IMR-90 (cell line): ENCODE measurements around the gene TRIM38. TPM values are rescaled to one million over a fixed set of nuclear protein-coding genes. Genes with fewer than 3 reads are reported as not detected.

Experiments
- ATAC-seq: fragments of 200-7000 bp; cut with Tn5 transposase; 2 replicates; pipeline ENCODE4 v1.9.1; 2020; ENCODE audit warnings: low read depth, mild to moderate bottlenecking, moderate library complexity
- BruUV-seq: library from RNA; stranded (reverse); fragments of 400-500 nt; replicated peaks from 2 replicates; lab custom pipeline; 2021; lab: Mats Ljungman, UMichigan
- CTCF ChIA-PET: fragments of 300-600 bp; formaldehyde crosslinking; extraction: SDS; loops from one replicate; lab custom pipeline; 2021; ENCODE audit warnings: antibody characterized with exemption; lab: Yijun Ruan, JAX
- POLR2A ChIA-PET: fragments of 300-600 bp; sonication (Branson Sonifier 250); formaldehyde crosslinking; loops from one replicate; lab custom pipeline; 2022; ENCODE audit warnings: antibody characterized with exemption; ENCODE audit not compliant: unreplicated experiment; lab: Charles Lee
- DNase-seq: peaks from one replicate; pipeline ENCODE4 v3.0.0; 2013
- H2AFZ ChIP-seq: replicated peaks from 2 replicates; pipeline ENCODE3; 2013; ENCODE audit warnings: low read length, mild to moderate bottlenecking; ENCODE audit not compliant: poor library complexity
- H2AK5ac ChIP-seq: 2 replicates; pipeline ENCODE4 v1.6.1; 2013; ENCODE audit warnings: low read depth, low read length, inconsistent platforms
- H2AK9ac ChIP-seq: replicated peaks from 2 replicates; pipeline ENCODE3; 2013; ENCODE audit warnings: mild to moderate bottlenecking, low read depth, low read length, moderate library complexity; ENCODE audit not compliant: poor library complexity
- H2BK120ac ChIP-seq: 2 replicates; pipeline ENCODE4 v1.6.1; 2013; ENCODE audit warnings: low read depth, low read length, inconsistent platforms
- H2BK15ac ChIP-seq: 3 replicates; pipeline ENCODE4 v1.6.1; 2013; ENCODE audit warnings: low read depth, low read length, inconsistent platforms
- H2BK20ac ChIP-seq: 2 replicates; pipeline ENCODE4 v1.6.1; 2013; ENCODE audit warnings: low read depth, mild to moderate bottlenecking, inconsistent platforms, low read length, moderate library complexity
- H2BK5ac ChIP-seq: 2 replicates; pipeline ENCODE4 v1.6.1; 2013; ENCODE audit warnings: mild to moderate bottlenecking, low read depth, low read length, inconsistent platforms; ENCODE audit not compliant: poor library complexity, severe bottlenecking
- H3K14ac ChIP-seq: replicated peaks from 2 replicates; pipeline ENCODE4 v1.6.1; 2013; ENCODE audit warnings: low read depth, low read length, inconsistent platforms
- H3K18ac ChIP-seq: 2 replicates; pipeline ENCODE4 v1.6.1; 2013; ENCODE audit warnings: low read depth, low read length, control low read depth
- H3K23ac ChIP-seq: 2 replicates; pipeline ENCODE4 v1.6.1; 2013; ENCODE audit warnings: low read depth, low read length, inconsistent platforms
- H3K27ac ChIP-seq: 2 replicates; pipeline ENCODE4 v1.5.1; 2013; ENCODE audit warnings: mild to moderate bottlenecking, control low read depth, low read length; ENCODE audit not compliant: insufficient read depth
- H3K27me3 ChIP-seq: 2 replicates; pipeline ENCODE4 v1.6.1; 2013; ENCODE audit warnings: low read length; ENCODE audit not compliant: control insufficient read depth, insufficient read depth
- H3K36me3 ChIP-seq: 2 replicates; pipeline ENCODE4 v1.6.1; 2013; ENCODE audit warnings: low read length, mixed read lengths; ENCODE audit not compliant: control insufficient read depth, insufficient read depth
- H3K4ac ChIP-seq: 2 replicates; pipeline ENCODE4 v1.6.1; 2013; ENCODE audit warnings: low read depth, low read length, inconsistent platforms
- H3K4me1 ChIP-seq: 2 replicates; pipeline ENCODE4 v1.6.1; 2013; ENCODE audit warnings: low read length, mixed read lengths; ENCODE audit not compliant: control insufficient read depth, insufficient read depth
- H3K4me2 ChIP-seq: 2 replicates; pipeline ENCODE4 v1.6.1; 2013; ENCODE audit warnings: low read depth, mild to moderate bottlenecking, control low read depth, low read length, moderate library complexity
- H3K4me3 ChIP-seq: 2 replicates; pipeline ENCODE4 v1.5.1; 2013; ENCODE audit warnings: low read depth, mild to moderate bottlenecking, control low read depth, low read length, moderate library complexity; ENCODE audit not compliant: insufficient read depth
- H3K56ac ChIP-seq: 2 replicates; pipeline ENCODE4 v1.6.1; 2013; ENCODE audit warnings: low read length, inconsistent platforms; ENCODE audit not compliant: insufficient read depth; ENCODE audit errors: extremely low read depth
- H3K79me1 ChIP-seq, 2 experiments: 2 replicates each; pipeline ENCODE4 v1.6.1; 2013; ENCODE audit warnings: low read length in 2 of 2, inconsistent platforms in 1 of 2, low read depth in 1 of 2
- H3K9ac ChIP-seq: 2 replicates; pipeline ENCODE4 v1.6.1; 2013; ENCODE audit warnings: low read depth, low read length, control low read depth
- H3K9me1 ChIP-seq: 2 replicates; pipeline ENCODE4 v1.6.1; 2013; ENCODE audit warnings: low read length, inconsistent platforms; ENCODE audit not compliant: insufficient read depth
- H3K9me3 ChIP-seq: 2 replicates; pipeline ENCODE4 v1.6.1; 2013; ENCODE audit warnings: low read length; ENCODE audit not compliant: control insufficient read depth, insufficient read depth
- H4K20me1 ChIP-seq: 2 replicates; pipeline ENCODE4 v1.6.1; 2013; ENCODE audit warnings: low read length, inconsistent platforms; ENCODE audit not compliant: insufficient read depth
- H4K5ac ChIP-seq: 2 replicates; pipeline ENCODE4 v1.6.1; 2013; ENCODE audit warnings: mild to moderate bottlenecking, low read depth, low read length, control low read depth
- H4K8ac ChIP-seq, 2 experiments: 2 replicates each; pipeline ENCODE4 v1.6.1; 2013; ENCODE audit warnings: low read depth in 2 of 2, low read length in 2 of 2, control low read depth in 1 of 2, inconsistent platforms in 1 of 2
- H4K91ac ChIP-seq: 2 replicates; pipeline ENCODE4 v1.6.1; 2013; ENCODE audit warnings: low read depth, low read length, inconsistent platforms; ENCODE audit not compliant: insufficient read depth
- CEBPB ChIP-seq: IDR thresholded peaks from 2 replicates; pipeline ENCODE4 v1.6.1; 2012; ENCODE audit warnings: low read depth, low read length, improper control_type of control experiment
- NFE2L2 ChIP-seq: fragments of 150-350 bp; IDR thresholded peaks from 2 replicates; pipeline ENCODE4 v1.6.1; 2016; ENCODE audit warnings: low read depth, mild to moderate bottlenecking, low read length
- RCOR1 ChIP-seq: IDR thresholded peaks from 2 replicates; pipeline ENCODE4 v1.6.1; 2012; ENCODE audit warnings: mild to moderate bottlenecking, low read length, improper control_type of control experiment; ENCODE audit not compliant: insufficient replicate concordance
- RFX5 ChIP-seq: IDR thresholded peaks from 2 replicates; pipeline ENCODE4 v1.8.0; 2012; ENCODE audit warnings: low read depth, mild to moderate bottlenecking, low read length, moderate library complexity
- WGBS, 2 experiments: methylation state at CpG; one replicate each; pipeline versions ENCODE4 v1.1.5 to v1.1.7; 2013; ENCODE audit warnings: missing lambda C conversion rate in 2 of 2; ENCODE audit not compliant: insufficient read length in 1 of 2; ENCODE audit errors: extremely low coverage in 2 of 2; 5-methylcytosine and 5-hydroxymethylcytosine counted together
- dilution Hi-C: fragments of 300-500 bp; cut with HindIII; formaldehyde crosslinking; loops from one replicate; pipeline ENCODE4 v1.14.3; 2018; ENCODE audit warnings: low sequenced_read_pairs; ENCODE audit not compliant: unreplicated experiment
- in situ Hi-C: fragments of 300-500 bp; cut with MboI; formaldehyde crosslinking; loops from 3 replicates; pipeline ENCODE4 v1.14.3; 2019; ENCODE audit warnings: low sequenced_read_pairs, inconsistent platforms, mixed read lengths
- intact Hi-C: fragments of 100-400 bp; cut with micrococcal nuclease; formaldehyde crosslinking; loops from 2 replicates; pipeline ENCODE4 v1.10.0; 2022
- polyA plus RNA-seq, 3 experiments: library from polyadenylated mRNA; depleted of rRNA; stranded (reverse); fragments of >200 nt; gene quantifications; 2 replicates each; pipeline ENCODE4 v1.2.3, GENCODE V29; 2012; ENCODE audit warnings: low replicate concordance in 1 of 3
- total RNA-seq: library from RNA; depleted of rRNA; stranded (reverse); fragments of >200 nt; gene quantifications from 2 replicates; pipeline ENCODE4 v1.2.3, GENCODE V29; 2012
- TF ChIP-seq, protein P1 (sequence below): conservative IDR thresholded peaks from 2 replicates; pipeline ENCODE4 v1.5.1; 2012; ENCODE audit warnings: mild to moderate bottlenecking, low read depth, low read length, improper control_type of control experiment

Gene TRIM38
- total and polyA plus RNA-seq, 2 of the 4 experiments (the other 2 are of a cell fraction), result 4.1 to 6.3 TPM

GRCh38 chr6:25956226-25956625 is 6.4 kb upstream of the TRIM38 start:
- BruUV-seq, result no TSS peak
- no peak overlapping the region for H3K23ac ChIP-seq
- TF ChIP-seq RFX5 (no peak), NFE2L2 (no peak), RCOR1 (no peak), CEBPB (no peak)
- TF ChIP-seq, protein P1, sequence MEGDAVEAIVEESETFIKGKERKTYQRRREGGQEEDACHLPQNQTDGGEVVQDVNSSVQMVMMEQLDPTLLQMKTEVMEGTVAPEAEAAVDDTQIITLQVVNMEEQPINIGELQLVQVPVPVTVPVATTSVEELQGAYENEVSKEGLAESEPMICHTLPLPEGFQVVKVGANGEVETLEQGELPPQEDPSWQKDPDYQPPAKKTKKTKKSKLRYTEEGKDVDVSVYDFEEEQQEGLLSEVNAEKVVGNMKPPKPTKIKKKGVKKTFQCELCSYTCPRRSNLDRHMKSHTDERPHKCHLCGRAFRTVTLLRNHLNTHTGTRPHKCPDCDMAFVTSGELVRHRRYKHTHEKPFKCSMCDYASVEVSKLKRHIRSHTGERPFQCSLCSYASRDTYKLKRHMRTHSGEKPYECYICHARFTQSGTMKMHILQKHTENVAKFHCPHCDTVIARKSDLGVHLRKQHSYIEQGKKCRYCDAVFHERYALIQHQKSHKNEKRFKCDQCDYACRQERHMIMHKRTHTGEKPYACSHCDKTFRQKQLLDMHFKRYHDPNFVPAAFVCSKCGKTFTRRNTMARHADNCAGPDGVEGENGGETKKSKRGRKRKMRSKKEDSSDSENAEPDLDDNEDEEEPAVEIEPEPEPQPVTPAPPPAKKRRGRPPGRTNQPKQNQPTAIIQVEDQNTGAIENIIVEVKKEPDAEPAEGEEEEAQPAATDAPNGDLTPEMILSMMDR, result no peak
- H2AFZ ChIP-seq, result no peak overlapping the region
- ATAC-seq (no peak), DNase-seq (no peak)
- no peak overlapping the region for H3K9ac ChIP-seq
- dilution Hi-C loops (no loop called here), intact Hi-C loops (no loop called here), in situ Hi-C loops (no loop called here)
- no peaks in the 10 kb centered on the region for H3K9me3 ChIP-seq
- H2BK120ac ChIP-seq, result no peak overlapping the region
- H3K4me1 ChIP-seq, result peaks cover 6% of the 10 kb centered on the region; the same call in 1 of the 2 replicates
- H3K18ac ChIP-seq, result no peak overlapping the region
- no peaks in the 10 kb centered on the region for H3K79me1 ChIP-seq
- H3K4ac ChIP-seq, result no peak overlapping the region
- WGBS, 2 experiments, result 57% methylated on average over 1 of the region's 3 CpGs; no CpG with 5 or more reads in 1 of the 2 experiments
- no peak overlapping the region for H2BK5ac ChIP-seq
- H3K14ac ChIP-seq, result no peak overlapping the region
- no peaks in the 10 kb centered on the region for H3K9me1 ChIP-seq
- H3K4me3 ChIP-seq, result no peak overlapping the region
- no peak overlapping the region for H2AK5ac ChIP-seq
- no peaks in the 10 kb centered on the region for H4K20me1 ChIP-seq
- no peak overlapping the region for H4K8ac ChIP-seq
- H4K5ac ChIP-seq, result no peak overlapping the region
- ChIA-PET POLR2A (no interaction called here), CTCF (no interaction called here)
- H3K27ac ChIP-seq, result no peak overlapping the region
- no peak overlapping the region for H2AK9ac ChIP-seq
- no peaks in the 10 kb centered on the region for H3K36me3 ChIP-seq
- no peak overlapping the region for H3K4me2 ChIP-seq
- no peak overlapping the region for H3K56ac ChIP-seq
- no peak overlapping the region for H2BK20ac ChIP-seq
- H2BK15ac ChIP-seq, result no peak overlapping the region
- H4K91ac ChIP-seq, result no peak overlapping the region
- no peaks in the 10 kb centered on the region for H3K27me3 ChIP-seq
